Hepatocyte (in vitro differentiated cells): Measurements from ENCODE around the gene CDCP1. TPM values are rescaled to one million over a fixed set of nuclear protein-coding genes. Genes with fewer than 3 reads are reported as not detected.

Source experiments
- DNase-seq: peaks from one replicate; pipeline ENCODE4 v3.0.0-alpha.2; 2016; ENCODE audit warnings: low spot score
- H2AFZ ChIP-seq: fragments of 200-600 bp; sonication (generic); 2 replicates; pipeline ENCODE4 v1.6.0; 2016; ENCODE audit warnings: antibody characterized with exemption, mild to moderate bottlenecking
- H3K27ac ChIP-seq: fragments of 200-600 bp; sonication (generic); 2 replicates; pipeline ENCODE4 v1.5.1; 2016; ENCODE audit warnings: mild to moderate bottlenecking
- H3K27me3 ChIP-seq: fragments of 200-600 bp; sonication (generic); 2 replicates; pipeline ENCODE4 v1.6.1; 2016
- H3K36me3 ChIP-seq: fragments of 200-600 bp; sonication (generic); replicated peaks from 2 replicates; pipeline ENCODE4 v1.5.1; 2016; ENCODE audit warnings: low read depth; ENCODE audit not compliant: insufficient read depth
- H3K4me1 ChIP-seq: fragments of 200-600 bp; sonication (generic); 2 replicates; pipeline ENCODE4 v1.5.1; 2016; ENCODE audit warnings: mild to moderate bottlenecking, moderate library complexity; ENCODE audit not compliant: insufficient read depth
- H3K4me2 ChIP-seq: fragments of 200-600 bp; sonication (generic); 2 replicates; pipeline ENCODE4 v1.6.0; 2016
- H3K4me3 ChIP-seq: fragments of 200-600 bp; sonication (generic); 2 replicates; pipeline ENCODE4 v1.5.1; 2016; ENCODE audit warnings: mild to moderate bottlenecking
- H3K79me2 ChIP-seq: fragments of 200-600 bp; sonication (generic); 2 replicates; pipeline ENCODE4 v1.6.0; 2017; ENCODE audit warnings: mild to moderate bottlenecking
- H3K9me2 ChIP-seq: fragments of 200-600 bp; sonication (generic); replicated peaks from 2 replicates; pipeline ENCODE4 v1.6.0; 2017; ENCODE audit warnings: mild to moderate bottlenecking; ENCODE audit not compliant: insufficient read depth
- H3K9me3 ChIP-seq: fragments of 200-600 bp; sonication (generic); 2 replicates; pipeline ENCODE4 v1.5.1; 2016; ENCODE audit warnings: low read depth, mild to moderate bottlenecking
- H4K20me1 ChIP-seq: fragments of 200-600 bp; sonication (generic); 2 replicates; pipeline ENCODE4 v1.6.0; 2016; ENCODE audit warnings: mild to moderate bottlenecking; ENCODE audit not compliant: insufficient read depth, poor library complexity, severe bottlenecking
- CTCF ChIP-seq: fragments of 200-600 bp; sonication (generic); IDR thresholded peaks from 2 replicates; pipeline ENCODE4 v1.5.1; 2016; ENCODE audit warnings: antibody characterized with exemption, mild to moderate bottlenecking; ENCODE audit not compliant: poor library complexity
- EZH2 ChIP-seq: fragments of 200-600 bp; sonication (generic); IDR thresholded peaks from 2 replicates; pipeline ENCODE4 v1.6.1; 2016; ENCODE audit warnings: antibody characterized with exemption, mild to moderate bottlenecking, borderline replicate concordance
- EZH2phosphoT487 ChIP-seq: fragments of 200-600 bp; sonication (generic); IDR thresholded peaks from one replicate; pipeline ENCODE4 v1.6.1; 2018; ENCODE audit warnings: antibody characterized with exemption, mild to moderate bottlenecking, low read depth, moderate library complexity; ENCODE audit not compliant: unreplicated experiment, severe bottlenecking
- whole genome bisulfite sequencing: methylation state at CpG from one replicate; pipeline ENCODE4 v1.1.6; 2016; ENCODE audit warnings: low lambda C conversion rate; ENCODE audit errors: missing lambda C conversion rate; 5-methylcytosine and 5-hydroxymethylcytosine counted together
- polyA plus RNA-seq: library from polyadenylated mRNA; unstranded; fragments of >200 nt; fragmentation: Nextera tagmentation; extraction: Ambion mirVana; gene quantifications from 2 replicates; pipeline ENCODE4 v1.2.1, GENCODE V29; 2016
- total RNA-seq: library from RNA; depleted of rRNA; stranded (reverse); fragments of >200 nt; gene quantifications from 2 replicates; pipeline ENCODE4 v1.2.3, GENCODE V29; 2014

CDCP1 gene
- total and polyA plus RNA-seq, 2 experiments from 2014 or later = 4.8 to 7.0 TPM

- Histone ChIP-seq H3K79me2 (peaks cover 2% of the 10 kb centered on the region), H3K4me3 (no peak overlapping the region), H3K27ac (no peak overlapping the region), H3K27me3 (no peaks in the 10 kb centered on the region), H3K36me3 (no peaks in the 10 kb centered on the region), H3K4me2 (no peak overlapping the region), H3K9me3 (no peaks in the 10 kb centered on the region), H2AFZ (no peak overlapping the region), H3K4me1 (peaks cover 3% of the 10 kb centered on the region), H3K9me2 (no peaks in the 10 kb centered on the region), H4K20me1 (no peaks in the 10 kb centered on the region)
- no peak for DNase-seq
- 95% methylated on average over 3 of the region's 3 CpGs for WGBS
- TF ChIP-seq CTCF (no peak), EZH2 (no peak), EZH2phosphoT487 (no peak)
Observed at GRCh38 chr3:45127130-45127822, 18.9 kb downstream of the CDCP1 start.

- H3K4me2 ChIP-seq = no peak overlapping the region
- H3K79me2 ChIP-seq = peaks cover 2% of the 10 kb centered on the region
- no peak for DNase-seq
- no peak overlapping the region for H3K27ac ChIP-seq
- H3K27me3 ChIP-seq = no peaks in the 10 kb centered on the region
- H3K9me2 ChIP-seq = no peaks in the 10 kb centered on the region
- H3K4me3 ChIP-seq = no peak overlapping the region
- H3K4me1 ChIP-seq = peaks cover 4% of the 10 kb centered on the region
- no peaks in the 10 kb centered on the region for H3K36me3 ChIP-seq
- TF ChIP-seq EZH2phosphoT487 (no peak), CTCF (no peak), EZH2 (no peak)
- WGBS = 94% methylated on average over 6 of the region's 6 CpGs
- H3K9me3 ChIP-seq = no peaks in the 10 kb centered on the region
- H4K20me1 ChIP-seq = no peaks in the 10 kb centered on the region
- H2AFZ ChIP-seq = no peak overlapping the region
Observed at GRCh38 chr3:45126730-45127129, 19.4 kb downstream of the CDCP1 start.

- no peak overlapping the region for H3K4me3 ChIP-seq
- H3K79me2 ChIP-seq = peaks cover 2% of the 10 kb centered on the region
- no peaks in the 10 kb centered on the region for H3K9me3 ChIP-seq
- no peak for TF ChIP-seq EZH2phosphoT487
- TF ChIP-seq CTCF = no peak
- TF ChIP-seq EZH2 = no peak
- no peak overlapping the region for H2AFZ ChIP-seq
- H4K20me1 ChIP-seq = no peaks in the 10 kb centered on the region
- H3K4me1 ChIP-seq = peaks cover 9% of the 10 kb centered on the region
- H3K27ac ChIP-seq = peak overlapping the region; percentile 31
- H3K36me3 ChIP-seq = no peaks in the 10 kb centered on the region
- no peak overlapping the region for H3K4me2 ChIP-seq
- no peaks in the 10 kb centered on the region for H3K27me3 ChIP-seq
- H3K9me2 ChIP-seq = no peaks in the 10 kb centered on the region
- WGBS = 91% methylated on average over 2 of the region's 2 CpGs
- no peak for DNase-seq
Observed at GRCh38 chr3:45125550-45126026, 20.6 kb downstream of the CDCP1 start.
